GM18507 (cell line): ENCODE results near the gene SEMA5B.

Experiments
- DNase-seq: peaks from one replicate; pipeline ENCODE4 v3.0.0; 2011; ENCODE audit warnings: low read depth; ENCODE audit not compliant: insufficient read length; ENCODE audit errors: extremely low spot score
- FAIRE-seq: peaks from 2 replicates; lab custom pipeline; 2011; peaks lifted over from hg19 to GRCh38; lab: Jason Lieb, UNC

Gene SEMA5B

GRCh38 chr3:122886251-122886650 is 141.3 kb downstream of the SEMA5B start:
- DNase-seq (no peak), FAIRE-seq (no peak)

GRCh38 chr3:122882361-122882947 is 145.1 kb downstream of the SEMA5B start:
- DNase-seq, result no peak
- no peak for FAIRE-seq

DNA sequence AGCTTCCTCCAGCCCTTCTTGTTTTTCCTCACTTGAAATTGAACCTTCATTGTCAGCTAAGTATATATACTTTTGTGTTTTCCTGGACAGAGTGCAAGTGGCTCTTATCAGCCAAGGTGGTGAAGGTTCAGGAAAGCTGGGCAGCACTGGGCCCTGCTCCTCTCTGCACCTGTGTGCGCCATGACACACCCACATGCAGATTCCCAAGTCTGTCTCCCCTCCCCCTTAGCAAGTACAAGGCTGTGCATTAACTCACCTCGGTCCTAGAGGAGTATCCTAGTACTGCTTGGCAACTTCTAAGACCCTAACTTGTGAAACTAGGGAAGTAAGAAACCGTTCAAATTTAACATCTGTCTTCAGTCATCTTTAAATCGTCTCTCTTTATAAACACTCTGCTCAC is 146.9 kb downstream of the SEMA5B start:
- FAIRE-seq, result no peak
- DNase-seq, result no peak

- no peak for FAIRE-seq
- DNase-seq, result no peak
These were observed 147.4 kb downstream of the SEMA5B start for GRCh38 chr3:122880173-122880572.

DNA sequence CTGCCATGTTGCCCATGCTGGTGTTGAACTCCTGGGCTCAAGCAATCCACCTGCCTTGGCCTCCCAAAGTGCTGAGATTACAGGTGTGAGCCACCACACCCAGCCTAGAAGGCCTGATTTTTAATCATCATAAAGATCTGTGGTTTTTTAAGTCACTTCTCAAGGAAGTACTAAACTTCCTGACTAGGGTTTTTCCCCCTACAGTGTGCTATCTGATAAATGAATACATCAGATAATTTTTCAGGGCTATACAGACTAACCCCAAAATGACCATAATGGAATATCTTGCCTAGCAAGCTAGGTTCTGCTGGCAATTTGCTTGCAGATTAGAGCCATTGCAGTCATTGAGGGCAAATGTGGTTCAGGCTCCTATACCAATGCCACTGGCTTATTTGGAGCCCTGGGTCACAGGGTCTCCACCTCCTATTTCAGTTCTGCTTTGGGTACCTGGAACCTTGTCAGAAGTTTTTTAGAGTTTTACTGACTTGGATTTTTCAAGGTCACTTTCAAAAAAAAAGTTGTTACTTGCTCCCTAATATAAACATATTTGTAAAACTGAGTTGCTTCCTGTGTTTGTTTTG is 151.9 kb downstream of the SEMA5B start:
- DNase-seq (no peak), FAIRE-seq (no peak)

DNA sequence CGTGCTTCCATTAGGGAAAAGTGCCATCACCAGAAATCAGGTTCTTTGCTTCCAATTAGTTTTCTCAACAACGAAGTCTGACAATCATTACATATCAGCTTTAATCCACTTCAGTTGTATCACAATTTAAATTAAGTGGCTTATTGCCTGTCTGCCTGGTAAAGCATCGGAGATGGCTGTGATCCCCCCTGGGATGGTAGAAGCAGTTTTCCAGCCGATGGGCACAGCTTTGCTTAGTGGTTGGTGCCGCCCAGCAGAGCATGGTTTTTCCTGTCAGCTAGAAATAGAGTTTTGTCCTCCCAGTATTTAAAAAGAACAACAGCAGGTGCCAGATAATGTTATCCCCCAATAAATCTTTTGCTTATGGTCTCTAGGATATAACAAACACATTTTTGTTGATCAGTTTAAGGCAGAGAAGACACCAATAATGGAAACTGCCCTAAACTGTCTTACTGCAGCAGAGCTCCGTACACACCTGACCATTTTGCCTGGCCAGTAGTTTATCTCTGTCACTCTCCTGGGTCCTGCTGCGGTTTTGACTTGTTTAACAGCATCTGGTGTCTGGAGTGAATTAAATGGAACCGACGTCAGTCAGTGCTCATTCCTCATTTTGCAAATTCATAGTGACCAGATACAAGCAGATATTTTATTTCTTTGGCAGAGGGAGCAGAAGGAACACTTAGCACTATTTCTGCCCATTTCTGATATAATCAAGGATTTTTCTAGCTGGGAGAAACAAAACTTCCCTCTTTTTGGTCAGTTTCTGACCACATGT is 153.6 kb downstream of the SEMA5B start:
- FAIRE-seq, result no peak
- DNase-seq, result no peak

DNA sequence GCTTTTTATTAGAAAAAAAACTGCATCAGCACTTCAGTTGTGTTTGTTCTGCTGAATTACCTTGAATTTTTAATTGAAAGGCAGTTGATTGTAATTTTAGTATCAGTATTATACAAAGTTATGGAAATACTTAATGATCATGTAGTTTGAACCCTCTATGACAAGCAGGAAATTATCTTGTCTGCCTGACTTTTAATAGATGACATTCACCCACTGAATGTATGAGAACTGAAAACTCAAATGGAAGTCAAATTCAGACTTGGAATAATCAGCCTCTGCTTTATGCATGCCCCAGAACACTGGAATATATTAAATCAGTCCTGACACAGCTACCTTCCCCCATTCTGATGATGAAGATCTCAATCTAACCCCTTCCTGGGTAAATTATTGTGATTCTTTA is 159.2 kb downstream of the SEMA5B start:
- no peak for DNase-seq
- no peak for FAIRE-seq

GRCh38 chr3:122864498-122864897 is 163.1 kb downstream of the SEMA5B start:
- DNase-seq (no peak), FAIRE-seq (no peak)

DNA sequence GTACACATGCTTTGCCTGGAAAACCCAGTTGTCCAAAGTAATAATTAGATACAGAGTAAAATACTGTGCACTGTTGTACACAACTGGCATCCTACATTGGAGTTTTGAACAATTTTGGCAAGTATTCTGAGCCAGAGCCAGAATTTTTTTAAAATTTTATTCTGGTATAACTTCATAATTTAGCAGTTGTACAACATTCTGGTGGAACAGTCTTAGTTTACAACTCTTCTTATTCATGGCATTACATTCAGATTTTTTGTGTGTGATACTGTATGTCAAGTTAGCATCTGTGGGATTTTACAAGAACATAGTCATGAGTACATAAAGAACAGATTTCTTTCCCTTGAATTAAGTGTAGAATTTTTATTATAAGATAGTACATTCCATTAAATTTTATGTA is 165.2 kb downstream of the SEMA5B start:
- no peak for FAIRE-seq
- no peak for DNase-seq
